ENCODE results near the gene RAD18.

GRCh38 chr3:8852511-8852910 lies 110.8 kb downstream of the RAD18 start:
- TF ChIP-seq CTCF (IDR thresholded peaks at IDR 0.05) = no peak
- no peak for TF ChIP-seq POLR2A (IDR thresholded peaks at IDR 0.05)
- no peak for TF ChIP-seq EP300 (IDR thresholded peaks at IDR 0.05; ENCODE audit: low read depth)

Data from transverse colon (tissue), 3 donors.